Measurements from ENCODE around the gene LRRC25. TPM values are rescaled to one million over a fixed set of nuclear protein-coding genes. Genes with fewer than 3 reads are reported as not detected.

Gene LRRC25
- total and polyA plus RNA-seq, 10 of the 15 experiments (the other 5 are each of a cell fraction or from before 2014, with no cell fraction given): 0.38 to 2.9 (median 1.2) TPM

DNA sequence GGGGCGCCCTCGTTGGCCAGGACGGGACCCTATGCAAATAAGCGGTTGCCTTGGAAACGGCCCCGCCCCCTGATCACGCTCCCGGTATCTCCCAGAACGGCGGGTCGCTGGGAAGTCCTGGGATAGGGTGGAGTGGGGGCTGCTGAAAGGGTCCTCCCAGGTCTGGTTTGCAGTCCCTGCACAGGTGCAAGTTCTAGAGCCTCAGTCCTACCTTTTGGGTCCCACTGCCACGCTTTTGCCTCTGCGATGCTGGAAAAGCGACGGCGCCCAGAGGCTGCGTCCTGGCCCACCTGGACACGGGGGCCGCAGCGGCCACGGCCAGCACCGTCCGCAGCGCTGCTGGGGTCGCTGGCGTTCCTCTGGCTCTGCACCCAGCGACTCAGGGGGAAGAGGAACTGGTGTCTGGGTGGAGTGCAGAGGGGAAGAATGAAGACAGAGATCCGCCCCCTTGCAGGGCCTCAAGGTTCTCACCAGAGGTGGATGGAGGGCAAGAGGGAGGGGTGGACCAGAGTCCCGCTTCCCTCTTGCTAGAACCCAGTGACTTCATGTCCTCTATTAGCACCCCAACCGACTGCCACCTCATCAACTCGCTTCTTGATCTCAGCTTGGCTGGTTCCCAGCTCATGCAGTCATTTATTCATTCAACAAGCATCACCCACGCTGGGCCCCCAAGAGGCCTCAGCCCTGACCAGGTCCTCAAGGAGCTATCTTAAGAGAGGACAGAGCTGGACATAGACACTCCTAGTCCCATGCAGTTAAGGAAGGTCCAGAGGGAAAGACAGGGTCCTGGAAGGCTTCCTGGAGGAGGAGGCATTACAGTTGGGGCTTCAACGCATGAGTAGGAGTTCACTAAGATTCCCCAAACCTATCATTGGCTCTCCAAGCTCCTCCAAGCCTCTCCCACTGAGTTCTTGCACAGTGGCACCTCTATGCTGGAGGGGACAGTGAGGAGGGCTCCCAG, at the start of gene LRRC25 (continued):
- TF ChIP-seq SP1 (IDR thresholded peaks at IDR 0.05; ENCODE audit: low read depth, low read length) (peak; percentile 36), E2F4 (IDR thresholded peaks at IDR 0.05; ENCODE audit: low read depth, low read length) (no peak), SMC3 (IDR thresholded peaks at IDR 0.05; ENCODE audit: borderline replicate concordance, low read length) (no peak), FOXM1 (IDR thresholded peaks at IDR 0.05; ENCODE audit: low read depth, low read length) (no peak), DPF2 (IDR thresholded peaks at IDR 0.05) (0 out of 2 replicates have a peak, but pooled peaks have one; percentile 47), SMARCA5 (IDR thresholded peaks at IDR 0.05) (peak; percentile 96), GATAD2B (conservative IDR thresholded peaks at IDR 0.05; ENCODE audit: low read depth) (no peak), CBX3 (IDR thresholded peaks at IDR 0.05; ENCODE audit: borderline replicate concordance, low read depth) (no peak), CBX5 (IDR thresholded peaks at IDR 0.05; ENCODE audit: low read depth) (no peak), NFYB (IDR thresholded peaks at IDR 0.05; ENCODE audit: insufficient read depth, low read depth, low read length) (no peak), MLLT1 (IDR thresholded peaks at IDR 0.05) (no peak), ATF3 (IDR thresholded peaks at IDR 0.05; ENCODE audit: borderline replicate concordance, extremely low read depth, low read depth, low read length) (no peak), IKZF1 (conservative IDR thresholded peaks at IDR 0.05) (0 out of 2 replicates have a peak, but pooled peaks have one; percentile 35), PKNOX1 (IDR thresholded peaks at IDR 0.05) (no peak), REST (IDR thresholded peaks at IDR 0.05; ENCODE audit: low read depth, low read length) (no peak), NR2F1 (conservative IDR thresholded peaks at IDR 0.05) (peak; percentile 42; the same call in 1 of the 2 replicates), NBN (IDR thresholded peaks at IDR 0.05) (0 out of 2 replicates have a peak, but pooled peaks have one; percentile 12), RUNX3 (IDR thresholded peaks at IDR 0.05; ENCODE audit: low read length) (peak; percentile 16; the same call in 1 of the 2 replicates), PML (IDR thresholded peaks at IDR 0.05; ENCODE audit: low read length) (no peak)
- TF ChIP-seq, protein P1, sequence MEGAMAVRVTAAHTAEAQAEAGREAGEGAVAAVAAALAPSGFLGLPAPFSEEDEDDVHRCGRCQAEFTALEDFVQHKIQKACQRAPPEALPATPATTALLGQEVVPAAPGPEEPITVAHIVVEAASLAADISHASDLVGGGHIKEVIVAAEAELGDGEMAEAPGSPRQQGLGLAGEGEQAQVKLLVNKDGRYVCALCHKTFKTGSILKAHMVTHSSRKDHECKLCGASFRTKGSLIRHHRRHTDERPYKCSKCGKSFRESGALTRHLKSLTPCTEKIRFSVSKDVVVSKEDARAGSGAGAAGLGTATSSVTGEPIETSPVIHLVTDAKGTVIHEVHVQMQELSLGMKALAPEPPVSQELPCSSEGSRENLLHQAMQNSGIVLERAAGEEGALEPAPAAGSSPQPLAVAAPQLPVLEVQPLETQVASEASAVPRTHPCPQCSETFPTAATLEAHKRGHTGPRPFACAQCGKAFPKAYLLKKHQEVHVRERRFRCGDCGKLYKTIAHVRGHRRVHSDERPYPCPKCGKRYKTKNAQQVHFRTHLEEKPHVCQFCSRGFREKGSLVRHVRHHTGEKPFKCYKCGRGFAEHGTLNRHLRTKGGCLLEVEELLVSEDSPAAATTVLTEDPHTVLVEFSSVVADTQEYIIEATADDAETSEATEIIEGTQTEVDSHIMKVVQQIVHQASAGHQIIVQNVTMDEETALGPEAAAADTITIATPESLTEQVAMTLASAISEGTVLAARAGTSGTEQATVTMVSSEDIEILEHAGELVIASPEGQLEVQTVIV (IDR thresholded peaks at IDR 0.05; ENCODE audit: borderline replicate concordance, partially characterized antibody): no peak
